Activated CD4-positive, CD25-positive, alpha-beta regulatory T cell treated with anti-CD3 and anti-CD28 coated beads, Interleukin-2, amount 50 U/mL, for 72 hours (primary cell): ENCODE results near the gene OPCML.

ENCODE experiments used
- DNase-seq: peaks from one replicate; pipeline ENCODE4 v3.0.0; 2021

OPCML gene

GRCh38 chr11:132962041-132962440 is 570.3 kb downstream of the OPCML start:
- DNase-seq = no peak

- no peak for DNase-seq
These were observed 570.8 kb downstream of the OPCML start for GRCh38 chr11:132961453-132961852.

DNA sequence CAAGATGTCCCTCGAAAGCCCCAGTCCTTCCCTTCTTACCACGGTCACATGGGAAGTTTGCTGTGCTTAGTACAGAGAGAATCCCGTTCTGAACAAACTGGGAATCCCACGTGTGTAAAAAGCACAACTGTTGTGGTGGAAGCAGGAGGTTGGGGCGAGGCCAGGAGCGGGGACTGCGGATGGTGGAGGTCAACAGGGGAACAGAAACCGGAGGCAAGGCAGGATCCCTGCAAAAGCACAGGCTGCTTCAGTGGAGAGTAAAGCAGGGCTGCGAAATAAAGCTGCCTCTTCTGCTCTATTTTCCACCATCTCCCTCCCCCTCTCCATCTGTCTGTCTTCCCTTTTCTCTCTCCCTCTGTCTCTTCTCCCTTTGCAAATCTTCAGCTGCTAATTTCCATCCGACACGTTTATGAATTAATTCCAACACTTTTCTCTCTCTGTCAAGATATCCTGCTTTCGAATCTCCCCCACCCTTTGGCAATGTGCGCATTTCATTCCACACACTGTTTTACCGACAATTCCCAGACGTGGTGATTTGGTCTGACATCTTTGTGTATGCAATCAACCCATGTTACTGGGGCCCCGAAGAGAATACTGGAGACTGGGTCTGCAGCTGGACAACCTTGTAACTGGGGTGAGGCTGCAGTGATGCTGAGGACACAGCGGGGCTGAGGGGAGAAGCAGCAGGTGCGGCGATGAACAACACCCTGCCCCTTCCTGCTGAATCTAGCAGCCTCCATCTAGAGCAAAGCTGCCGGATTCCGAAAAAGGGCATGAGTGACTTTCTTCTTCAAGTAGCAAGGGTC is 571.8 kb downstream of the OPCML start:
- no peak for DNase-seq

DNA sequence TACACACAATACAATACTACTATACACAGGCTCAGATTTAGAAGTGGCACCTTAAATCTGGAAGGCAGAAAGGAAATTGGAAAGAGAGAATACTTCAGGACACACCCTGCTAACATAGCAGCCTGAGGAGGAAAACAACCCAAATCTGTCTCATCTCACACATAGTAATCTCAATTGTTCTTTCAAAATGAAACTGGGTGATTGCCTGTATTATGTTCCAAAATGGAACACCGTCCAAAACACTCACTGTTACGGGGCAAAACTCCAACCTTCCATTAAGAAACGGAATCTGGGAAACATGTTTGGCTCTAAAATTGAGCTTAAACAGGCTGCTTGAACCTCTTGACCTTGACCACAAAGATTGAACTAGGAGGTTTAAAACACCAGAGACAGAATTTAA is 572.6 kb downstream of the OPCML start:
- no peak for DNase-seq

DNA sequence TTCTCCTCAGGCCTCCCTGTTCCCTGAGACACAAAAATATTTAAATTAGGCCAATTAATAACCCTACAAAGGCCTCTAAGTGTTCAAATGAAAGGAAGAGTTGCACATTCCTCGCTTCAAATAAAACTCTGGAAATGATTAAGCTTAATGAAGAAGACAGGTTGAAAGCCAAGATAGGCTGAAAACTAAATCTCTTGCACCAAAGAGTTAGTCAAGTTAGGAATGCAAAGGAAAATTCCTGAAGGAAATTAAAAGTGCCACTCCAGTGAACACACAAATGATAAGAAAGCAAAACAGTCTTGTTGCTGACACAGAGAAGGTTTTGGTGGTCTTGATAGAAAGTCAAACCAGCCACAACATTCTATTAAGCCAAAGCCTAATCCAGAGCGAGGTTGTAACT is 574.4 kb downstream of the OPCML start:
- no peak for DNase-seq

- no peak for DNase-seq
These were observed 584.0 kb downstream of the OPCML start for GRCh38 chr11:132948252-132948651.

DNA sequence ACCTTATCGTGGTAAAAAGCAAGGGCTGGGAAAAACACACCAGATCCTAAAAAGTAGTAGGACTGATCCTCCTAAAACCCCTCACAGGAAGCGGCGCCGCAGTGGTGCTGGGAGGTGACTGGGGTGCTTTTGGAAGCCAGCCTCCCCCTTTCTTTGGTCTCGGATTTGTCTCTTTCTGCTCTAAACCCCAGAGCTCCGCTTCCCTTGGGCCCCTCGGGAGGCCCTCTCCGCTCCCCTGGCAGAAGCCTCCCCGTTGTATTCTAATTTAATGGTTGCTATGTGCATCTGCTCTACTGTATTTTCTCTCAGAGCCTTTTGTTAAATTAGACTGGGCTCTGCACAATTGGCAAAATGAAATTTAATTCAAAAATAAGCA is 587.7 kb downstream of the OPCML start:
- no peak for DNase-seq

- no peak for DNase-seq
These were observed 588.4 kb downstream of the OPCML start for GRCh38 chr11:132943706-132944568.

GRCh38 chr11:132943357-132943705 is 589.0 kb downstream of the OPCML start:
- DNase-seq = no peak

GRCh38 chr11:132942611-132943356 is 589.5 kb downstream of the OPCML start:
- DNase-seq = no peak

DNA sequence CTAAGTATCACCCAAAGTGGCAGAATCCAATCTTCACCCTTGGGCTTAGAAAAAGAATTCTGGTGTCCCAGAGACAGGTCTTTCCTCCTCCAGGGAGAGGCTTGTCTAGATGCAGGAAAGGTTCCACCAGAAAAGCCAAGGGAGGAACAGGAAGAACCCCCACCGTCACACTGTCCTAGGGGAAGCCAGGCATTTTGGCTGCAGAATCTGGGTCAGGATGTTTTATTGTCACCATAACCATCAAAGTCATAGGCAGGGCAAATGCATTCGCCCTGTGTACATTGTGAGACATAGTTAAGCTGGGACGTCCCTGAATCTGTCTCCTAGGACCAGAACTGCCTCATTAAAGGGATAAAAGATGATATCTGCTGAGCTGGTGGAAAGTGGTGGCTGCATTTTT is 590.5 kb downstream of the OPCML start:
- DNase-seq = no peak

DNA sequence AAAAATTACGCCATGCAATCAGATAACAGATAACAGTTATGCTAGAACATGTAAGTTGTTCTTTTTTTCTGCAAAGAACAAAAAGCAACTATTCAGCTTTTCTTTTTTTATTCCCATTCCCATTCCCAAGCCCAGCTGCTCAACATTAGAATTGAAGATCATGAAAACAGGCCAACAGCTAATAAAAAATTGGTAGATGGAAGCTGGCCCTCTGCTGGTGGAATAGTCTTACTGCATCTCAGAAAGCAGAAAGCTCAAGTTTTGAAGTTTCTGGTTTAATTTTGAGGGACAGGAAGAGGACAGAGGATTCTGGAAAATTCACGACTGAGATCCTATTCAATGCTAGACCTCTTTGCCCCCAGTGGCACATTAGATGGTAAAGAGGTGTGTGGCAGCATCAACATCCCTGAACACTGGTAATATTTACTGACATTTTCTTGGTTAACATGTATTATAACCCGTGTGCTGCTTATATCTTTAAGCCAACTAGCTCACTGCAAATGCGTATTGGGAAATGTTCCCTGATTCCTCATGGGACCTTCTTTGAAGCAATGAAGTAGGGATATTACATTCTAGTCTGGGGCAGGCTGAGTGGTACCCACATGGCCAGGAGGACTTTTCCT is 591.2 kb downstream of the OPCML start:
- DNase-seq = no peak

GRCh38 chr11:132937016-132937415 is 595.3 kb downstream of the OPCML start:
- no peak for DNase-seq

GRCh38 chr11:132935383-132935782 is 596.9 kb downstream of the OPCML start:
- DNase-seq = no peak

DNA sequence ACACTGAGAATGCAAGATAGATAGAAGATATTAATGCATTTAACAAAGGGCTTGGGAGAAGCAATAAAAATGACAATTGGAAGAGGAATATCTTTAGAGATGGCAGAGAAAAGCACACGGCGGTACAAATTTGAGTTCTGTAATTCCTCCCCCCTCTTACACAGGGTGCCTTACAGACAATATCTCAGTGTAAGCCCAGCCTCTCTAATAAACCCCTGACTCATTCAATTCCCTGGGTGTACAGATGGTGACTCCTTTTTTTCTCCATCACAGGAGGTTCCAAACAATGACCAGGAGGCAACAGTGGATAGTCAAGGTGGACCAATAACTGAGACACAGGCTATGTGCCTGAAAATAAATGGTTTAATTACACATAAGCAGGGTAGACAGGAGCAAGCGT is 598.6 kb downstream of the OPCML start:
- DNase-seq = no peak

GRCh38 chr11:132925825-132926469 is 606.4 kb downstream of the OPCML start:
- no peak for DNase-seq

GRCh38 chr11:132921597-132921996 is 610.7 kb downstream of the OPCML start:
- no peak for DNase-seq

DNA sequence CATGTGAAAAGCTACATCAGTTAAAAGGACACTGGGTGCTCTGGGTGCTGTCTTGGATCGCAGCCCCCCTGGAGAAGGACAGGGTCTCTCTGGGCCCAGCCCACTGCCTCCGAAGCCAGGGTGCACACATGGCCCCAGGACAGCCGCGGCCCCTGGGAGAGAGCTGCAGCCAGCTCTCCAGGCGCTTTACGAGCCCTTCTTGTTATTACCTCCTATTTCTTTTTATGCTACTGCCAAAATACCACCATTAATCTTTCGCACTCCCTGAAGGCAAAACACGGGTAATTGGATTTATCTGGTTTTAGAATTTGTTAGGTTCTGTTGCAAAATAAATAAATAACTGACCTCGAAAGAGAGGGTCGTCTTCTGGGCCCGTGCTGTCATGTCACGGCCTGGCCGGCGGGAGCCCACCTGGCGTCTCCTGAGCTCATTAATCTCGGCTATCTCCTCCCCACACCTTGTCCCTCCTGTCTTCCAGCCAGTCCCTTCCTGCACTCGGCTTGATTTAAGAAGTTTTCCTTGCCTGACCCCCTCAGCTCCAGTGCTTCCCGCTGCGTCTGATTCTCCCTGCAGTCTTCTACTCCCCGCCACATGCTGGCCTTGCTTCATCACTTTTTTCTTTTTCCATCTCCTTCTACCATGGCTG is 611.7 kb downstream of the OPCML start:
- no peak for DNase-seq

DNA sequence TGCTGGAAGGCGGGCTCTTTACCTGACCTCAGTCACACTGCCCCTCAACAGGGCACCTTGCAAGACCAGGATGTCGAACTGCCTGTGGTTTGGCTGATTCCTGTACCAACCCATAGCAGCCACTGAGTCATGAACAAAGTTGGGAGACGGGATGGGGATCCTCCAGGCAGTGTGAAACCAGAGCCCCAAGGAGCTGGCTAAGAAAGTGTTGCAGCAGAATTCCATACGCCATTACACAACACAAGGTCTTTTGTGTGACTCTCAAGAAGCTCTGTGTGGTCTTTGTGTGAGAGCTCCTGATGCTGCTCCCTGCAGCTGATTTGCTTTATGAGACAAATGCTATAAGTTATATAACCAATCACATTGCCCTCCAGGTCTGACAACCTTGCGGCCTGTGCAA is 617.7 kb downstream of the OPCML start:
- no peak for DNase-seq

- no peak for DNase-seq
These were observed 618.4 kb downstream of the OPCML start for GRCh38 chr11:132913886-132914285.

DNA sequence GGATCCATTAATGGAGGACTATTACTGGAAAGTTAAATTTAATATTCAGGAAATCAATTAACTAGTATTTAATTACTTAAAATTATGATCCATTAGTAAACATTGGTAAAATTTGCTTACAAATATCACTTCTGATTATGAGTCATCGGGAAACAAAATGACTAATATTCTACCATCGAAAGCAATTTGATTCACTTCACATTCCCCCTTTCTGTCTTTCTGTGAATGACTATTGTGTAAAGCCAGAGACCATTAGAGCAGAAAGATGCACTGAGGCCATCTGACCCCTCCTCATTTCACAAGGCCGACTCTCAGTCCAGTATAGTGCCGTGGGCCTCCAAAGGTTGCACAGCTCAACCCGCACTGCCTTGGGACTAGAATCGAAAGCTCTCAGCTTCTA is 619.0 kb downstream of the OPCML start:
- DNase-seq = no peak

DNA sequence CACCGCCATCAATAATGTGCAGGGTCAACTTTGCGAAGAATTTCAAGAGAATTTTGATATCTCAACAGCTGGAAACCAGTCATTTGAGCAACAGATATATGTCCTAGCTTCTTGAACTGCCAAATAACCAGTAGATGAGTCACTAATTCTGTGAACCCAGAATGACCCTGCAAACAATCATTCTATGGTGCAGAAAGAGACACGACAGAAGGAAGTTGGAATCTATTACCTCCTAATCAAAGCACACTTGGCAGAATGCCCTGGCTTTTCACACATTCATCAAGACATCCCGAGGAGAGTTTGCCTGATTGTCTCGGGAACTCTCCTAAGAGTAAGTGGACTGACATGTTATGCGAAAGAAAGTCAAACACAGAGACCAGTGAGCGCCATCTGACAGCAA is 621.1 kb downstream of the OPCML start:
- no peak for DNase-seq
